NCI-H128 (cell line): ENCODE data around the gene SUOX.
"Not testable (repeated sequence)": the region's sequence is repeated elsewhere in the genome, so short reads cannot be mapped to it uniquely, and the experiment has no call there.

ENCODE experiments used
- DNase-seq: peaks from one replicate; lab custom pipeline; 2025; ENCODE audit not compliant: unreplicated experiment; lab: John Stamatoyannopoulos, UW

The SUOX gene

DNA sequence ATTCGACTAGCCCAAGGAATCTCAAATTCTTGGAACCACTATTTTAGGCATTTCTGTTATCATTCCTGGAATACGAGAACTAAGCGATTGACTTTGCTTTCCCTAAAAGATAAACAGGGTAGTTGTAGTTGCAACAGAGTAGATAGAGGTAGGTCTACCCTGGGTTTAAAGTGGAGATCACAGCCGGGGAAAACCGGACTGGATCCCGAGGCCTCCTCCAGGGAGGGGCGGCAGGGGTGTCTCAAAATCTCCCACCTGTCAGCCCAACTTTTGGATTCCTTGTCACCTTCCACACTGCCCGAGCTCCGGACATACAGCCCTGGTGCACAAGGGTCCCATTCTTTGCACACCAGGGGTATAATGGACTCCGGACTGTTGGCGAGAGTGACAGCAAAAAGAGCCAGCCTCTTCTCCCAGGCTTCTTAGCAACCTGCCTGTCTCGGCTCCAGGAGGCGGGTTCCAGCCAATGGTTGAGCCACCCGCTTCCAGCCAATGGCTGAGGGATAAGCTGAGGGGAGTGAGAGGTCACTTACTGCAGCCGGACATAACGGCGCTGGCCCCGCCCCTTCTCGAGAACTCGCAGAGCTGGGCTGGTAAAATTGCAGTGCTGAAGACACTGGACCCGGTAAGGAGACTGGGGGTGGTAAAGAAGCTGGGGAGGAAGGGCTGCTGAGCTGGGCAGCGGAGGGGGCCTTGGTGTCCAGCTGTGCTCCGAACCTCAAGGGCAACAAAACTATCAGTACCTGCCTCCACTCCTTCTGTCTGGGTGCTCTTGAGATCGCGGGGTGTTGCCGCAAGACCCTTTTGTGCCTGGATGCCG lies at the start of gene SUOX:
Gene SUOX, plus strand, starts transcription at position 562 of the 820 bp plus-strand sequence. CDS start 4,946 bp downstream, outside the sequence.
- DNase-seq = peak; percentile 77

DNA sequence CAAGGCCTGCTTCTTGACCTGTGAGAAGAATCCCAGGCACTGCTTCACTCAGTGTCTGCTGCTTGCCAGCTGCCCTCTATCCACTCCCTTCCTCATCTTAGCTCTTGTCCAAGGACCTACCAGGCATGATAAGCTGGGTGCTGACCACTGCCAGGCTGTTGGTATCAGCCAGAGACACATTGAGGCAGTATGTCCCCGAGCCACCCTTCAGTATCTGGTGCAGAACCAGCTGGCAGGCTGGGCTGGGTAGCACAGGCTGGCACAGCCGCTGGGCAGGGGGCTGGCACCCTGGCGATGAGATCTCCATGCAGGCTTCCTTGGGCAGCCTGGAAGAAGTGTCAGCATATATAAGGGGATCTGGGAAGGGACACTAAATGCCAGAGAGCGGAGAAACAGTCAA lies 41.7 kb upstream of the SUOX start:
- no peak for DNase-seq

DNA sequence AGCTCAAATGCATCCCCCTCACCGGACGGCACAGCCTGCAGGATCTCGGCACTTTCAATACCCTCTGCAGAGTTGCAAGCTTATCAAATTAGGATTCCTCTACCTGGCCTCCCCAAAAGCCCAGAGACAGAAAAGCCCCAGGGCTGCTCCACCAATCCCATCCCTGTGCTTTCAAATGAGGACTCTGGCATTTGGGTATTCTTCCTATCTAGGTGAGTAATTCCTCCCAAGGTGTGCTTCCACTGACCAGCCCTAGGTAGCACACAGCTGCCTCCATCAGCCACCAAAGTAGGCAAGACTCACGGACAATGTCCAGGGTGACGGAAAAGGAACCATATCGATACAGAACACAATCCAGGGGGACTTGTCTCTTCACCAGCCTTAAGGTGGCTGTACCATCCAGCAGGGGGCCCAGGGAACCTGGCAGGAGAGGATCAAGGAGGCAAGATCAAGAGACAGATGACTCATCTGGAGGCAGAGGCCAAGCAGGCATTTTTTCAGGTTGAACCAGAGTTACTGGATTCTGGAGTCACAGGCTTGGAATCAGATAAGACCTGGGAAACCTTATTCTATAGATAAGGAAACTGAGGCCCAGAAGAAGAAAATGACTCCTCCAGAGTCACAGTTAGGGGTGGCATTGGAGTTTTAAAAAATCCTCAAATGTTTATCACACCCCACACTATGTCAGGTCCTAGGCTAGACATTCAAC lies 41.1 kb upstream of the SUOX start:
- DNase-seq = no peak

DNA sequence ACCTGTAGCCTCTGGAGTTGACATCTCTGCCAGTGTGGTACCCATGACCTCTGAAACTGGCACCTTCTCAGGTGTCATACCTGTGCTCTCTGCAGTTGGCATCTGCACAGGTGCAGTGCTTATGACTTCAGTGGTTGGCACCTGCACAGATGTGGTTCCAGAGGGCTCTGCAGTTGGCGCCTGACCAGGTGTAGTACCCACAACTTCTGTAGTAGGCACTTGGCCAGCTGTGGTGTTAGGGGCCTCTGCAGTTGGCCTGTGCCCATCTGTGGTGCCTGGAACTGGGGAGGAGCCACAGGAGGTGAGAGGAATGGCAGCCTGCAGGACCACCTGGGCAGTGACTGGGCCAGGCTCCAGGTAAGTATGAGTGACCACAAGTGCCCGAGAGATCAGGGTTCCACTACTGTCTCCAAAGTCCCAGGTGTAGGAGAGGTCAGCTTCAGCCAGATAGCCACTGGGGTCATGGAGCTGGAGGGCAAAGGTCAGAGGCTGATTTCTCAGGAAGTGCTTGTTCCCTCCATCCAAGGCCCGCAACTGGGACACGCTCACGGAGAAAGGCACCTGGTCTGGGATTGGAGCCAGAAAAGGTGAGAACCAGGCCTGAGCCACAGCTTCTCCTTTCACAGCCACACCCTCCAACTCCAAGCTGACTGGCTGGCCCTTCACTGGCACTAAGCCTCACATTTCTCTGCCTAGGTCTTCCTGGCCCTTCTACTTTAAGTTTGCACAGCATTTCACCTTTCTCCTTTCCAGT lies 39.8 kb upstream of the SUOX start:
- DNase-seq = no peak

DNA sequence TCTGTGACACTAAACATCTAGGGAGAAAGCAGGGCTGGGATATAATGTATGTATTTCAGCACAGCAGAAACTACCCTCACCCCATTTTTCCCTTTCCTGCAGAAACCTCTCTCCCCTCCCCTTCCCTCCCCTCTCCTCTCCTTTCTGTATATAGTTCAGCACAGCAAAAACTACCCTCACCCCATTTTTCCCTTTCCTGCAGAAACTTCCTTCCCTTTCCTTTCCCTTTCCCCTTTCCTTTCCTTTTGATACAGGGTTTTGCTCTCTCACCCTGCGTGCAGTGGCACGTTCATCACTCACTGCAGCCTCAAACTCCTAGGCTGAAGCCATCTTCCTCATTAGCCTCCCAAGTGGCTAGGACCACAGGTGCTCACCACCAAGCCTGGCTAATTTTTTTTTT lies 33.3 kb upstream of the SUOX start:
- DNase-seq = no peak

DNA sequence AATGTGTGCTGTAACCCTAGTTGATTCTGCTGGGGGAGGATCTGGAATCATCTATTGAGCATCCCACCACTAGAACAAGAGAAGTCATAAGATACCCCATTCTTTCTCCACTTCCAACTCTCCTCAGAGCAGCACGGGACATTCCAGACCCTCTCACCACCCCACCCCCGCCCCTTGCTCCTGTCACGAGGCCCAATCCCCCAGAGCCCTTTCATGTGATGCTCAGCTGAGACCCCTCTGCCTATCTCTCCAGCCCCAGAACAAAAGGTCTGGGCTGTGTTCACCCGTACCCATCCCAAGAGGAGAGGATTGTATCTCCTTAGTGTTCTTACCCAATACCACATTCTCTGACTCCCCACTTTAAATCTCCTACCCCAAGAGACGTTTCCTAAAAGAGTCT lies 31.8 kb upstream of the SUOX start:
- DNase-seq = no peak

DNA sequence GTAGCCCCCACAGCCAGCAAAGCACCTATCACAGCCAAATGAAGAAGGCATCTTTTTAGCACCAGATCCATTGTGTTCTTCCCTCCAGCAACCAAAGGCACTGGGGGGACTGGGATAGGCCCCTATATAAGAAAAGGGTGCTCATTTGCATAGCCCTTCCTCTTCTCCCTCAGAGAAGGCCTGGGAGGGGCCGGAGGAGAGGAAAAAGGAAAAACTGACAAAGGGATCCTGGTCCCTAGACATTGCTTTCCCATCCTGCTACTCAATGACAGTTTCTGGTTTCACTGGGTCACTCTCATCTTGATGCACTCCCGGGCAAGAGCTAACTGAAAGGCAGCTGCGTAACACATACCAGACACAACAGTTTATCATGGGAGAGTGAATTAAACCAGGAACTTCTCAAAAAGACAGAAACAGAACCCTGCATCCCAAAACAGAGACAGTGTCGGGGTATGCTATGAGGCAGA lies 31.1 kb upstream of the SUOX start, which contains the start of gene PMEL:
Gene PMEL, minus strand, starts transcription at position 102 of the 467 bp plus-strand sequence. Its CDS starts 31 bp downstream, at position 71.
- no peak for DNase-seq

DNA sequence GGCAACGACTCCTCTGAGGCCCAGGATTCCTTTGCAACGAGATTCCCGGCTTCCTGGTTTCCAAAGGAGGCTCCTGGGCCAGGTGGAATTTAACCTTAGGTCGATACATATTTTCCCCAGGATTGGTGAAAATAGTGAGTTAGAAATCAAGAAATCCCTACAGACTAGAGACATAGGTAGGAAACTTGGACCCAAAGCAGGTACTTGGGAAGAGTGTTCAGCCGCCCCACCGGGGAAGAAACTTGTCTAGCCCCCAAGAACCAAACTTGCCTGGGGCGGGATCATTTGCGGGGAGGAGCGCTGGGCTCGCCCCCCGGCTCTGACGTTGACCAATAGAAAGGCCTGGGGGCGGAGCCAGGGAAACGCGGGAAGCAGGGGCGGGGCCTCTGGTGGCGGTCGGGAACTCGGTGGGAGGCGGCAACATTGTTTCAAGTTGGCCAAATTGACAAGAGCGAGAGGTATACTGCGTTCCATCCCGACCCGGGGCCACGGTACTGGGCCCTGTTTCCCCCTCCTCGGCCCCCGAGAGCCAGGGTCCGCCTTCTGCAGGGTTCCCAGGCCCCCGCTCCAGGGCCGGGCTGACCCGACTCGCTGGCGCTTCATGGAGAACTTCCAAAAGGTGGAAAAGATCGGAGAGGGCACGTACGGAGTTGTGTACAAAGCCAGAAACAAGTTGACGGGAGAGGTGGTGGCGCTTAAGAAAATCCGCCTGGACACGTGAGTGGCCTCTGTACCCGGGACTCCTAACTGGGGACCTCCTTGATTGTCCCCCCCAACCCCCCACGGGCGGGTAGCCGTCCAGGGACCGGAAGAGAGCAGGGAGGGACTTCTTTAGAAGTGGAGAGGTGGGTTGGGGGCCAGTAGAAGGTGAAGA lies 30.4 kb upstream of the SUOX start, which contains the start of gene CDK2:
Gene CDK2, plus strand, starts transcription at position 423 of the 874 bp plus-strand sequence. Its CDS starts 179 bp downstream, at position 602.
- DNase-seq = peak; percentile 74

DNA sequence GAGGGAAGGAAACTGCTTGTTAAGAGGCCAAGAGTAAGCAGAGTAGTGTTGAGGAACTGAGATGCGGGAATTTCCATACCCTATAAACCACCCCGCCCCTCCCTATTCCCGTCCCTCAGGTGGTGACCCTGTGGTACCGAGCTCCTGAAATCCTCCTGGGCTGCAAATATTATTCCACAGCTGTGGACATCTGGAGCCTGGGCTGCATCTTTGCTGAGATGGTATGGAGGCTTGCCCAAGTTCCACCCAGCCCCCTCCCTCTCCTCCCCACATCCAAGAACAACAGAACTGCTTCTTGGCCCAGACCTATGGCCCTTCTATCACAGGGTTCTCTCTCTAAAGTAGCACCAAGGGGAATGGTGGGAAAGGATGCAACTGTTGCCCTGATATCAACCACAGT lies 27.7 kb upstream of the SUOX start:
- DNase-seq = no peak

DNA sequence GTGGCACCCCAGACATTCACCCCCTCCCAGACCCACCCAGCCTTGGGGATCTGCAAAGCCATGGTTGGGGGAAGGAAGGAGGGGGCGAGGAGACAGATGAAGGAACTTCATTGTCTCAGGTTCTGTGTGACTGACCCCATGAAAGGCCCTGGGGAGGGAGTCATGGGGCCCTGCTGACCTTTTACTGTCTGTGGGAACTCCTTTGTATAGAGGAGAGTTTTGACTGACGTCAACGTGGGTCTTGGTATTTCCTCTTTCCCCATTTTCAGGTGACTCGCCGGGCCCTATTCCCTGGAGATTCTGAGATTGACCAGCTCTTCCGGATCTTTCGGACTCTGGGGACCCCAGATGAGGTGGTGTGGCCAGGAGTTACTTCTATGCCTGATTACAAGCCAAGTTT lies 26.3 kb upstream of the SUOX start:
- DNase-seq = no peak

DNA sequence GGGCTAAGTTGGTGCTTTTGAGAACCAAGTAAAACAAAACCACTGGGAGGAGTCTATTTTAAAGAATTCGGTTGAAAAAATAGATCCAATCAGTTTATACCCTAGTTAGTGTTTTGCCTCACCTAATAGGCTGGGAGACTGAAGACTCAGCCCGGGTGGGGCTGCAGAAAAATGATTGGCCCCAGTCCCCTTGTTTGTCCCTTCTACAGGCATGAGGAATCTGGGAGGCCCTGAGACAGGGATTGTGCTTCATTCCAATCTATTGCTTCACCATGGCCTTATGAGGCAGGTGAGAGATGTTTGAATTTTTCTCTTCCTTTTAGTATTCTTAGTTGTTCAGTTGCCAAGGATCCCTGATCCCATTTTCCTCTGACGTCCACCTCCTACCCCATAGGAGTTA lies 25.0 kb upstream of the SUOX start:
- no peak for DNase-seq

DNA sequence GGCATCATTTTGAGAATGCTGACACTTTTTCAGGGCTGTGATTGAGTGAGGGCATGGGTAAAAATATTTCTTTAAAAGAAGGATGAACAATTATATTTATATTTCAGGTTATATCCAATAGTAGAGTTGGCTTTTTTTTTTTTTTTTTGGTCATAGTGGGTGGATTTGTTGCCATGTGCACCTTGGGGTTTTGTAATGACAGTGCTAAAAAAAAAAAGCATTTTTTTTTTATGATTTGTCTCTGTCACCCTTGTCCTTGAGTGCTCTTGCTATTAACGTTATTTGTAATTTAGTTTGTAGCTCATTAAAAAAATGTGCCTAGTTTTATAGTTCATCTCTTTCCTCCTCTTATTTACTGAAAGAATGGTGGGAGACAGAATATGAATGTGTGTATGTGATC lies 24.6 kb upstream of the SUOX start:
- no peak for DNase-seq

DNA sequence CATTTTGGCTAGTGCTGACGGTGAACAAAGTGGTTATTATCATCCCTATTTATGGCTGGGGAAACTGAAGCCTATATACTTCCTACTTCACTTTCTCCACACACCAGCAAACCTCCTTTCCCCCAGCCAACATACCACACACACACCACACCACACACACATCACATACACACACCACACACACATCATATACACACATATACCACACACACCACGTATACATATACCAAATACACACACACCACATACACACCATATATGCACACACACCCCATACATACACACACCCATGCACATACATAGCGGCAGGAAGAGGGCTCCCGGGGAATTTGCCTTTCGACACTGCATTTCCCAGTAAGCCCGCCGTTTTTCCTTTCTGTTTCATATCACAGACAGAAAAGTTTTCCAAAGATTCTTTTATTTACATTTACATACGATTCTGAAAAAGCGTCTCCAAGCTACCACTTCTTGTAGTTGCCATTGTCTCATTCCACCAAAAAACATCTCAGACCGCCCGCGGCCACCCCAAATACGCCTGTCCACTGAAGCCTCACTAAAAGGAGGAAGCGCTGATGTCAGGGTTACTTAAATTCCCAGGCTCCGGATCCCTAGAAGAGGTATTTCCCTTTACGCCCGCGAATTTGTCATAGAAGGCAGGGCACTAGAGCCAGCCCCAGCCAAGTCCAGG lies 24.0 kb upstream of the SUOX start:
- no peak for DNase-seq

DNA sequence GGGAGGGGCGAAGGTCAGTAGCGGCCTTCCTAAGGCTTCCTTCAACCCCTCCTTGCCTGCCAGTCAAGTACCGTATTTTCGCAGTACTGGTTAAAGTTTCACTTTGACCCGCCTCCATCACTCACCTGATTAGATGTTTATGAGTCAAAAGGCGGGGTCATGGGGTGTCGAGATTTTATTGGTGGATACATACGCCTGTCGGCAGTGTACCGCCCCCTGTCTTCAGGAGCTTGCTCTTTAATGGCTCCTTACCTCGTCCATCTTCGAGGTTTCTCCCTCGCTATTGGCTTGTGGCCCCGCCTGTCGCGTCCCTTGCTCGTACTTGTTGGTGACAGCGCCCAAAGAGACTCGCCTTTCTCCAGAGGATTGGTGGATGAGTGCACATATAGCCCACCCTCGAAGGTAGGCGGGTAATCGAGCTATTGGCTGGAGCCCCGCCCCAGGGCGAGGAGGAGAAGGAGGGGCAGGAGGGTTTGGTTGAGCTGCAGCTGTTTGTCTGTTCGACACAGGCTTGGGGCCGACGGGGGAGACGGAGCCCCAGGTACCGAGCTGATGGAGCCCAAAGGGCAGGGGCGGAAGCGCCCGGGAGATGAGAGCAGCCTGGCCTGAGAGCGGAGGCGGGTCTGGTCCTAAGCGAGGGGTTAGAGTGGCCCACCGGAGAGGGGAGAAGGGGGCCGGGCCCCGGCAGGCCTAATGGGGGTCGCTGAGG lies 23.3 kb upstream of the SUOX start, which contains the start of gene RAB5B:
Gene RAB5B, plus strand, starts transcription at position 480 of the 709 bp plus-strand sequence. CDS start 12,883 bp downstream, outside the sequence.
- peak; percentile 100 for DNase-seq

DNA sequence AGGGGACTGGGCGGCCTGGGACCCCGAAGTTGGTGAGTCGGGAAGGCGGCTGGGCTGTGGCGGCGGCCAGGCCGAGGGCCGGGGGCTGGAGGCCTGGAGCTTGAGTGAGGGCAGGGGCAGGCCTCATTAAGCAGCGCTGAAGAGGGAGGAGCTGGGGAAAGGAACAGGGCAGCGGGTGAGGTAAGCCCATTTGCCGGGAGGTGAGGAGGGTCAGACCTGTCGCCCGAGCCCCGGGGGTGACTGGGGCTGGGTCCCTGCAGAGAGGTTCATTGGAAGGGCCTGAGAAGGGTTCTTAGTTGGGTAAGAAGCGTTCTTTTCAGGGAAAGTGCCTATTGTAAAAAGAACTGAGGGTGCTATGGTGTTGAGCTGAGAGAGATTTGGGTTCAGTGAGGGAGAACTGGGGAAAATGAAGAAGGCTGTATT lies 22.8 kb upstream of the SUOX start:
- DNase-seq = no peak

DNA sequence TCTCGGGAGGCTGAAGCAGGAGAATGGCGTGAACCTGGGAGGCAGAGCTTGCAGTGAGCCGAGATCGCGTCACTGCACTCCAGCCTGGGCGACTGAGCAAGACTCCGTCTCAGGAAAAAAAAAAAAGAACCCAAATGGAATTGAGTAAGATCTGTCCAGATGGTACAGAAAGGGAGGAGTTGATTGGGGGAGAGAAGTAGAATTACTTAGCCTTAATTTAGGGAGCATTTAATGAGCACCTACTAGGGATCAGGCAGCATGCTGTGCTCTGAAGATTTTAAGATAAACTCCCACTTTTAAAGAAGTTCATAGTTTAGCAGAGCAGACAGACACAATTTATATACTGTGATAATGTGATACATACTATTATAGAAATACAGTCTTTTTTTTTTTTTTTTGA lies 18.7 kb upstream of the SUOX start:
- no peak for DNase-seq

DNA sequence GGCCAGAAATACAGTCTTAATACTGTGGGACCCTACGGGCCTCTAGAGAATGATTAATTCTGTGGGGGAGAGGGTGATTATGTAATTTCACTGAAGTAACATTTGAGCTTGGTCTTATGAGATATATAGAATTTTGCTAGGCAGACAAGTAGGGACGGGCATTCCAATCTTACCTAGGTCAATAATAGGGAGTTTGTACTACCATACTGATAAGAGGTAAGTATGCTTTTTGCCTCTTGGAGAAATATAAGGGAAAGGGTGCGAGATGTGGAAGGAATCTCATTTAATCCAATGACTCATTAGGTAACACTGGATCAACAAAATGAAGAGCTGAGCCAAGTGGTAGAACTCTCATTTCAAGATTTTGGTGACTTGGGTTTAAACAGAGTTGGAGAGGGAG lies 18.0 kb upstream of the SUOX start:
- no peak for DNase-seq

DNA sequence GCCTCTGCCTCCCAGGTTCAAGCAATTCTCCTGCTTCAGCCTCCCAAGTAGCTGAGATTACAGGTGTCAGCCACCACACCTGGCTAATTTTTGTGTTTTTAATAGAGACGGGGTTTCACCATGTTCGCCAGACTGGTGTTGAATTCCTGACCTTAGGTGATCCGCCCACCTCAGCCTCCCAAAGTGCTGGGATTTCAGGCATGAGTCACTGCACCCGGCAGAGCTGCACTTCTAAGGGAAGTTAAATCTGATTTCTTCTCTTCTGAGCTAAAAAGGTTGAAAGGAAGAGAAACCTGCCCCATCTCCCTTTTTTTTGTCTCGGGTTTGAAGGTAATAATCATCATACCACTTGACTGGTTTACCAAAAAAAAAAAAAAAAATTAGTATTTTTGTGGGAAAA lies 15.2 kb upstream of the SUOX start:
- not testable (repeated sequence) for DNase-seq

DNA sequence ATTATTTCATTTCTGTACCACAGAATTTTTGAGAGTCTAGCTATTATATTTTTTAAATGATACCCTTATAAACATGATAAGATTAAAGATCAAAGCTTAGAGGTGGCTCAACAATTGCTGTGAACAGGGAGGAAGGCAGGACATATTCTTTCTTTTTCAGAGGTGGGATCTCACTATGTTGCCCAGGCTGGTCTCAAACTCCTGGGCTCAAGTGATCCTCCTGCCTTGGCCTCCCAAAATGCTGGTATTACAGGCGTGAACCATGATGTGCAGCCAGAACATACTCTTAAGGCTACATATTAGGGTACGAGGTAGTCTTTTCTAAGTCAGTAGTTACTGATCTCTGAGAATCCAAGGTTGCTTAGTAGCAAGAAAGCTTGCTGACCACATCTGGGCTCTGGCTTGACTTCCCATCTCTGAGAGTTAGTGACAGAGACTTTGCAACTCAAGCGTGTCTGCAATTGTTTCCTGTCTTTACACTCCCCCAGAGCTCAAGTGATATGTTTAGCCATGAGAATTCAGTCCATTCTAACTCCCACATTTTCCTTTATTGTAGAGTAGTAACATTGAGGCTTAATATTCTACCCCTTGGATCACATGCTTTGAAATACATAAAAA lies 14.6 kb upstream of the SUOX start:
- no peak for DNase-seq
